AG08395 (cell line): ENCODE measurements around the gene FOXO4.
"Not testable (repeated sequence)": the region's sequence is repeated elsewhere in the genome, so short reads cannot be mapped to it uniquely, and the experiment has no call there.

Source experiments
- DNase-seq: peaks from one replicate; pipeline ENCODE4 v3.0.0; 2012; ENCODE audit warnings: mixed read lengths, low spot score

FOXO4 gene

GRCh38 chrX:71095555-71095980 is at the start of gene FOXO4:
Gene FOXO4, plus strand, starts transcription at chrX:71095851. Its CDS starts 678 bp downstream, at chrX:71096529.
- DNase-seq, result peak; percentile 90

GRCh38 chrX:71047891-71048290 is 47.8 kb upstream of the FOXO4 start:
- not testable (repeated sequence) for DNase-seq

GRCh38 chrX:71052721-71053120 is 42.9 kb upstream of the FOXO4 start:
- no peak for DNase-seq

GRCh38 chrX:71053217-71053621 is 42.4 kb upstream of the FOXO4 start:
- no peak for DNase-seq

GRCh38 chrX:71056867-71057266 is 38.8 kb upstream of the FOXO4 start:
- peak; percentile 25 for DNase-seq

- DNase-seq, result no peak
These were observed 37.7 kb upstream of the FOXO4 start for GRCh38 chrX:71057848-71058530.

GRCh38 chrX:71060127-71060526 is 35.5 kb upstream of the FOXO4 start:
- DNase-seq, result no peak

- DNase-seq, result no peak
These were observed 28.6 kb upstream of the FOXO4 start for GRCh38 chrX:71067089-71067488.

- no peak for DNase-seq
These were observed 28.0 kb upstream of the FOXO4 start for GRCh38 chrX:71067712-71068043.

- peak; percentile 92 for DNase-seq
These were observed 27.4 kb upstream of the FOXO4 start, which contains the start of gene SNX12 for GRCh38 chrX:71068044-71068918. Gene SNX12, minus strand, starts transcription at chrX:71068334. Its CDS starts 28 bp downstream, at chrX:71068306.

GRCh38 chrX:71070531-71070930 is 25.1 kb upstream of the FOXO4 start:
- no peak for DNase-seq

- no peak for DNase-seq
These were observed 14.1 kb upstream of the FOXO4 start for GRCh38 chrX:71081330-71082123.

- no peak for DNase-seq
These were observed 13.5 kb upstream of the FOXO4 start for GRCh38 chrX:71082124-71082647.

- DNase-seq, result no peak
These were observed 12.8 kb upstream of the FOXO4 start for GRCh38 chrX:71082822-71083221.

GRCh38 chrX:71085900-71086299 is 9.8 kb upstream of the FOXO4 start:
- DNase-seq, result no peak

GRCh38 chrX:71091263-71091662 is 4.4 kb upstream of the FOXO4 start:
- DNase-seq, result no peak

GRCh38 chrX:71095033-71095432 is 618 bp upstream of the FOXO4 start:
- DNase-seq, result no peak

GRCh38 chrX:71095981-71096759 is 519 bp downstream of the FOXO4 start:
- no peak for DNase-seq

- DNase-seq, result no peak
These were observed 1.0 kb downstream of the FOXO4 start for GRCh38 chrX:71096760-71097032.

- DNase-seq, result peak; percentile 27
These were observed 2.7 kb downstream of the FOXO4 start for GRCh38 chrX:71098302-71098701.

- no peak for DNase-seq
These were observed 3.4 kb downstream of the FOXO4 start for GRCh38 chrX:71098951-71099506.
